ENCODE data around the gene AMBRA1.

GRCh38 chr11:46564459-46564858 is 29.4 kb downstream of the AMBRA1 start:
- no peak for TF ChIP-seq CTCF (IDR thresholded peaks at IDR 0.05)
- TF ChIP-seq POLR2A (IDR thresholded peaks at IDR 0.05) = no peak
